Panc1 (cell line): ENCODE measurements around the gene HIPK3. TPM values are rescaled to one million over a fixed set of nuclear protein-coding genes. Genes with fewer than 3 reads are reported as not detected.
"Not testable (repeated sequence)": the region's sequence is repeated elsewhere in the genome, so short reads cannot be mapped to it uniquely, and the experiment has no call there.

ENCODE experiments used
- ATAC-seq: fragments of 200-7000 bp; cut with Tn5 transposase; 2 replicates; pipeline ENCODE4 v1.9.1; 2020; ENCODE audit warnings: mild to moderate bottlenecking, moderate library complexity
- BruUV-seq: library from RNA; stranded (reverse); fragments of 400-500 nt; replicated peaks from 2 replicates; lab custom pipeline; 2021; lab: Mats Ljungman, UMichigan
- CTCF ChIA-PET: fragments of 300-600 bp; sonication (Branson Sonifier 250); formaldehyde crosslinking; loops from one replicate; lab custom pipeline; 2022; ENCODE audit warnings: antibody characterized with exemption; lab: Charles Lee
- POLR2A ChIA-PET: fragments of 300-600 bp; sonication (Branson Sonifier 250); formaldehyde crosslinking; loops from one replicate; lab custom pipeline; 2022; ENCODE audit warnings: antibody characterized with exemption; lab: Charles Lee
- DNase-seq: peaks from one replicate; pipeline ENCODE4 v3.0.0-alpha.2; 2010; ENCODE audit warnings: low read depth, low spot score
- H3K27ac ChIP-seq: 2 replicates; pipeline ENCODE4 v1.5.1; 2011; ENCODE audit warnings: mild to moderate bottlenecking, low read length, inconsistent platforms
- H3K27me3 ChIP-seq: fragments of 200-500 bp; sonication (Bioruptor generic); 2 replicates; pipeline ENCODE4 v1.6.0; 2014; ENCODE audit warnings: low read length, inconsistent platforms; ENCODE audit not compliant: control insufficient read depth, insufficient read depth
- H3K36me3 ChIP-seq: fragments of 200-500 bp; sonication (Bioruptor generic); 2 replicates; pipeline ENCODE4 v1.5.1; 2014; ENCODE audit warnings: inconsistent platforms, mild to moderate bottlenecking, low read length, moderate library complexity; ENCODE audit not compliant: control insufficient read depth, insufficient read depth
- H3K4me1 ChIP-seq: 2 replicates; pipeline ENCODE4 v1.5.1; 2011; ENCODE audit warnings: inconsistent platforms, mild to moderate bottlenecking, low read length, moderate library complexity; ENCODE audit not compliant: control insufficient read depth, insufficient read depth
- H3K4me3 ChIP-seq, 2 experiments: 2 replicates each; pipeline ENCODE4 v1.5.1; 2011 to 2012; ENCODE audit warnings: low read depth in 2 of 2, low read length in 2 of 2, mild to moderate bottlenecking in 2 of 2, inconsistent platforms in 1 of 2, moderate library complexity in 1 of 2
- H3K9me3 ChIP-seq: fragments of 200-500 bp; sonication (Bioruptor generic); 2 replicates; pipeline ENCODE4 v1.5.1; 2014; ENCODE audit warnings: low read depth, mild to moderate bottlenecking, inconsistent platforms, low read length, moderate library complexity; ENCODE audit not compliant: control insufficient read depth, insufficient read depth
- CTCF ChIP-seq: fragments of 450-650 bp; IDR thresholded peaks from 2 replicates; pipeline ENCODE4 v1.5.1; 2017; ENCODE audit warnings: mild to moderate bottlenecking
- POLR2AphosphoS5 ChIP-seq: IDR thresholded peaks from 2 replicates; pipeline ENCODE4 v1.6.1; 2012; ENCODE audit warnings: mild to moderate bottlenecking, low read depth, low read length, moderate library complexity
- REST ChIP-seq, 2 experiments: IDR thresholded peaks; 2 replicates each; pipeline ENCODE4 v1.6.1; 2011 to 2012; ENCODE audit warnings: low read depth in 2 of 2, control low read depth in 1 of 2, low read length in 1 of 2, mild to moderate bottlenecking in 1 of 2, moderate library complexity in 1 of 2; ENCODE audit not compliant: insufficient read depth in 1 of 2
- SIN3A ChIP-seq: IDR thresholded peaks from 2 replicates; pipeline ENCODE4 v1.6.1; 2012; ENCODE audit warnings: low read depth, mild to moderate bottlenecking, low read length, moderate library complexity, borderline replicate concordance; ENCODE audit not compliant: insufficient read depth
- TCF7L2 ChIP-seq: IDR thresholded peaks from 2 replicates; pipeline ENCODE4 v1.6.1; 2011; ENCODE audit warnings: mild to moderate bottlenecking, low read depth, low read length, inconsistent platforms
- in situ Hi-C: cut with HindIII; loops from 2 replicates; pipeline ENCODE4 v1.10.0; 2016; ENCODE audit warnings: low sequenced_read_pairs, low pct_unique_long_range_greater_than_20kb
- intact Hi-C: fragments of 100-400 bp; cut with micrococcal nuclease; formaldehyde crosslinking; loops from one replicate; pipeline ENCODE4 v1.10.0; 2022; ENCODE audit not compliant: unreplicated experiment
- total RNA-seq: library from RNA; stranded (reverse); gene quantifications from one replicate; pipeline ENCODE4 v1.2.1, GENCODE V29; 2021; ENCODE audit not compliant: unreplicated experiment

The HIPK3 gene
- total RNA-seq, 1 experiment from 2014 or later = 72.2 TPM

- no peak for ATAC-seq
- BruUV-seq = TSS peak; percentile 15
- Histone ChIP-seq H3K9me3 (no peaks in the 10 kb centered on the region), H3K4me1 (no peaks in the 10 kb centered on the region), H3K4me3 (no peak overlapping the region), H3K36me3 (no peaks in the 10 kb centered on the region), H3K27ac (no peak overlapping the region), H3K27me3 (no peaks in the 10 kb centered on the region)
- no peak for DNase-seq
- ChIA-PET POLR2A (no interaction called here), CTCF (no interaction called here)
- in situ Hi-C loops (no loop called here), intact Hi-C loops (no loop called here)
- TF ChIP-seq SIN3A (no peak), TCF7L2 (no peak), REST (IDR thresholded peaks at IDR 0.05; ENCODE audit: insufficient read depth in 1 of 2, low read depth in 2 of 2, low read length in 1 of 2) (no peak), CTCF (no peak), POLR2AphosphoS5 (no peak)
These were observed 39.5 kb downstream of the HIPK3 start for GRCh38 chr11:33296695-33297094.

GRCh38 chr11:33303541-33303940 lies 46.4 kb downstream of the HIPK3 start:
- H3K36me3 ChIP-seq = no peaks in the 10 kb centered on the region
- in situ Hi-C loops (no loop called here), intact Hi-C loops (no loop called here)
- no peaks in the 10 kb centered on the region for H3K4me1 ChIP-seq
- BruUV-seq = no TSS peak
- no peak for ATAC-seq
- ChIA-PET POLR2A (no interaction called here), CTCF (no interaction called here)
- no peak overlapping the region for H3K4me3 ChIP-seq
- no peaks in the 10 kb centered on the region for H3K27me3 ChIP-seq
- no peaks in the 10 kb centered on the region for H3K9me3 ChIP-seq
- DNase-seq = no peak
- H3K27ac ChIP-seq = no peak overlapping the region
- TF ChIP-seq CTCF = no peak
- no peak for TF ChIP-seq POLR2AphosphoS5
- no peak for TF ChIP-seq SIN3A
- no peak for TF ChIP-seq REST (IDR thresholded peaks at IDR 0.05; ENCODE audit: insufficient read depth in 1 of 2, low read depth in 2 of 2, low read length in 1 of 2)
- no peak for TF ChIP-seq TCF7L2

GRCh38 chr11:33306821-33307220 lies 49.6 kb downstream of the HIPK3 start:
- H3K27ac ChIP-seq, BruUV-seq, H3K4me1 ChIP-seq, DNase-seq, intact Hi-C loops, H3K4me3 ChIP-seq, in situ Hi-C loops, H3K27me3 ChIP-seq, H3K36me3 ChIP-seq, ATAC-seq, POLR2A ChIA-PET, H3K9me3 ChIP-seq, CTCF ChIA-PET: not testable (repeated sequence)
